Aorta (tissue), 5 donors: ENCODE results near the gene WNT11. TPM values are rescaled to one million over a fixed set of nuclear protein-coding genes. Genes with fewer than 3 reads are reported as not detected.

Experiments
- ATAC-seq: fragments of 200-7000 bp; cut with Tn5 transposase; one replicate; pipeline ENCODE4 v1.9.1; 2022; ENCODE audit warnings: moderate library complexity; ENCODE audit not compliant: low FRiP score
- DNase-seq, 2 donors: peaks; one replicate each; pipeline ENCODE4 v3.0.0-alpha.2; 2020
- H3K27ac ChIP-seq, 2 donors: one replicate each; pipeline ENCODE4 v1.5.1; 2013; ENCODE audit warnings: low read length in 2 of 2, mild to moderate bottlenecking in 2 of 2, moderate library complexity in 2 of 2, control low read depth in 1 of 2, inconsistent platforms in 1 of 2, low read depth in 1 of 2
- H3K27me3 ChIP-seq, 2 donors: one replicate each; pipeline ENCODE4 v1.6.1; 2013; ENCODE audit warnings: control low read depth in 1 of 2, low read length in 1 of 2, mild to moderate bottlenecking in 1 of 2, moderate library complexity in 1 of 2; ENCODE audit not compliant: insufficient read depth in 2 of 2, control insufficient read depth in 1 of 2
- H3K36me3 ChIP-seq, 2 donors: one replicate each; pipeline ENCODE4 v1.6.1; 2013; ENCODE audit warnings: control low read depth in 1 of 2, low read length in 1 of 2, mild to moderate bottlenecking in 1 of 2; ENCODE audit not compliant: insufficient read depth in 2 of 2, control insufficient read depth in 1 of 2
- H3K4me1 ChIP-seq, 2 donors: one replicate each; pipeline ENCODE4 v1.6.1; 2013; ENCODE audit warnings: low read length in 2 of 2, control low read depth in 1 of 2, mild to moderate bottlenecking in 1 of 2, moderate library complexity in 1 of 2; ENCODE audit not compliant: insufficient read depth in 2 of 2, control insufficient read depth in 1 of 2
- H3K4me3 ChIP-seq, 2 donors: one replicate each; pipeline ENCODE4 v1.5.1; 2013; ENCODE audit warnings: low read length in 2 of 2, control low read depth in 1 of 2, mild to moderate bottlenecking in 1 of 2
- H3K9me3 ChIP-seq: one replicate; pipeline ENCODE4 v1.6.1; 2013; ENCODE audit warnings: mild to moderate bottlenecking, low read length; ENCODE audit not compliant: control insufficient read depth
- WGBS, 2 donors: extraction: QIAGEN DNeasy Blood & Tissue Kit; methylation state at CpG; one replicate each; pipeline ENCODE4 v1.1.7; 2013; 5-methylcytosine and 5-hydroxymethylcytosine counted together
- intact Hi-C, 2 donors: fragments of 100-400 bp; cut with DNase I; formaldehyde crosslinking; loops; one replicate each; pipeline versions ENCODE4 v1.14.2 to v1.15.0; 2022
- polyA plus RNA-seq, 2 donors: library from polyadenylated mRNA; stranded (reverse); fragments of 200-250 nt; gene quantifications; one replicate each; pipeline ENCODE4 v1.2.3, GENCODE V29; 2013
- total RNA-seq, 2 donors: library from RNA; stranded (reverse); fragmentation: NEBNext Ultra II Directional; extraction: Animal tissue kit (Norgen Biotek cat#: 25700); gene quantifications; one replicate each; pipeline ENCODE4 v1.2.1, GENCODE V29; 2021
- donor health status: healthy with polysubstance abuse.
- donor health status: Bipolar disorder and iron deficiency.
- donor health status: DM: no; HTN: no; CAD: no.
- donor health status: DM: no; HTN: no; CAD: no.
- donor health status: DM: yes; HTN: yes; CAD: no.

Gene WNT11
- total and polyA plus RNA-seq, 4 donors, result 0.25 to 30.0 (median 4.1) TPM

DNA sequence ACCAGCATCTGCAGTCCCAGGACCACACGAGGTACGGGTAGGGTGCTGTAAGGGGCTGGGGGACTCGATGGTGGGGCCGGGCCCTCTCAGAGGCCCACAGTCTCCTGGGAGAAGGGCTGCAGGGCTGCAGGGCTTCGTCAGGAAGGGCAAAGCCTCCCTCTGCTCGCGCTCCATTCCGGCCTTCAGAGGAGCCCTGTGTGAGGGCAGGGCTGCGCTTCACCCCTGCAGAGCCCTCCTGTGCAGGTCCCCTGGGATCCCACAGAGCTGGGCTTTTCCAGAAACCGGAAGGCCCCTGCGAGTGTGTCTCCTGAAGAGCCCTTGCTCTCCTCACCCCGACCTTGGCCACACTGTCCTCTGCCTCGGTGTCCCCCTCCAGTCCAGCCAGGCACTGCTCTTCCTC, 27.2 kb downstream of the WNT11 start:
- H3K4me1 ChIP-seq, result no peaks in the 10 kb centered on the region
- intact Hi-C loops, result no loop called here
- DNase-seq, result no peak
- WGBS, 2 donors, result 86 to 92% methylated on average over 7 to 13 of the region's 13 CpGs
- H3K36me3 ChIP-seq, result no peaks in the 10 kb centered on the region
- H3K27me3 ChIP-seq, result no peaks in the 10 kb centered on the region
- no peak overlapping the region for H3K27ac ChIP-seq
- no peak for ATAC-seq
- no peak overlapping the region for H3K4me3 ChIP-seq
- no peaks in the 10 kb centered on the region for H3K9me3 ChIP-seq

DNA sequence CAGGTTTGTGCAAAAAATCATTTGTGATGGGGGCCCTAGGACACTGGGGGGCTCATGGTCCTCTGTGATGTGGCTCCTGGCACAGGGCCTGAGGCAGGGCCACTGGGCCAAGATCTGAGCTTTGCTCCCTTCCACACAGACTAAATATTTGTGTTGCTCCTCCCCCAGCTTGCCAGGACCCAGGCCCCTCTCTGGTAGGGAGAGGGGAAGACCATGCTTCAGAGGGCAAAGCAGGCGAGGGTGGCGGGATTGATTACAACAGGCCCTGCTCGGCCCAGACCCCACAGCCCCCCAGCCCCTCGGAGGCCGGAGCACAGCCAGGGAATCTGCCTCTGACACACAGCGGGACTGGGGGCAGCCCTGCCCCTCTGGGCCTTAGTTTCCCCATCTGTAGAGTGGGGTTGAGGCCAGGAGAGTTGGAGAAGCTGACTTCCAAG, 29.0 kb downstream of the WNT11 start:
- WGBS, 2 donors, result 95 to 96% methylated on average over 6 of the region's 6 CpGs
- no peaks in the 10 kb centered on the region for H3K36me3 ChIP-seq
- no peak overlapping the region for H3K27ac ChIP-seq
- no peak for DNase-seq
- no peaks in the 10 kb centered on the region for H3K27me3 ChIP-seq
- no peak overlapping the region for H3K4me3 ChIP-seq
- H3K9me3 ChIP-seq, result no peaks in the 10 kb centered on the region
- no peaks in the 10 kb centered on the region for H3K4me1 ChIP-seq
- ATAC-seq, result no peak
- intact Hi-C loops, result no loop called here

DNA sequence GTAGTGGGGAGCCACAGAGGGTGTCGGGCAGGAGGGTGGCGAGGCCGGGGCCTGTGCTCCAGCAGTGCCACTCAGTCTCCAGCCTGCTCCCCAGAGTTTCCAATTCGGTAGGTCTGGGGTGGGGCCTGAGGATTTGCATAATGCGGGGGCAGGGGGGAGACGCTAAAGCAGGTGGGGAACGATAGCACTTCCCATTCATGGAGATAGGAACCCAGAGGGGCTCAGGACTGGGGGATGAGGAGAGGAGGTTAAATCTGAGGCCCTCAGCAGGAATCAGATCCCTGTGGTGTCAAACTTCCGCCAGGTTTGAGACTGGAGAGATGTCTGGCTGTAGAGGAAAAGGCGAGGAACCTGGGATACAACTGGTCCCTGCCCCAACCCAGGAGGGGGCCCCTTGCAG, 29.8 kb downstream of the WNT11 start:
- ATAC-seq (no peak), DNase-seq (no peak)
- Histone ChIP-seq H3K36me3 (no peaks in the 10 kb centered on the region), H3K27ac (no peak overlapping the region), H3K27me3 (no peaks in the 10 kb centered on the region), H3K4me1 (no peaks in the 10 kb centered on the region), H3K4me3 (no peak overlapping the region), H3K9me3 (no peaks in the 10 kb centered on the region)
- 91 to 96% methylated on average over 9 of the region's 9 CpGs for WGBS, 2 donors
- intact Hi-C loops, result no loop called here

DNA sequence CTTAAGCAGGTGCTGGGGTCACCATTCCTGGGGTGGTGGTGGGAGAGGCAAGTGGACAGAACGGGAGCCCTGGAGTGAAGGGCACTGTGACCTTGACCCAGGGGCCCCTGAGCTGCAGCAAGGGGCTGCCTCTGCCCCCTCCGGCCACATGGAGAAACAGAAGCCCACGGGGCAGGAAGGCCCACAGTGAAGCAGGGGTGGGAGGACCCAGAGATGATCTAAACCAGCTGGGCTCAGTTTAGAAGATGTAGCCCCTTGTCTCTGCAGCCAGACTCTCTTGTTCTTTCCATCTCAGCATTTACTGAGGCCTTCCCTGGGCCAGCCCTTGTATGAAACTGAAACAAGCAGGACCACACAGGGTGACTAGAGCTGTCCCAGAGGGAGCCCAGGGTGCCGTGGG, 30.5 kb downstream of the WNT11 start:
- H3K27ac ChIP-seq, result no peak overlapping the region
- WGBS, 2 donors, result 88 to 91% methylated on average over 4 of the region's 4 CpGs
- no peak for ATAC-seq

DNA sequence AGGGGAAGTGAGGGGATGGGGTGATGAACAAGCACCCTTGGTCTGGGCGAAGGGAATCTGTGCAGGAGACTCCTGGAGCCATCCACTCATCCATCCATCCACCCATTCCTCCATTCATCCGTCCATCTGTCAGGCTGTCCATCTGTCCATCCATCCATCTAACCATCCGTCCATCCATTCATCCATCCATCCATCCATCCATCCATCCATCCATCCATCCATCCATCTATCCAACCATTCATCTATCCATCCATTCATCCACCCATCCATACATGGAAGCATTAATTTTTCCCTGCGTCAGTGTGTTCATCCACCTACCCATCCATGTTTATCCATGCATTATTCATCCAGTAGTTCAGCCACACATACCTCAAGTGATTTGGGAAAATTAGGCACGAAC, 32.0 kb downstream of the WNT11 start:
- Histone ChIP-seq H3K27ac (no peak overlapping the region), H3K4me1 (no peaks in the 10 kb centered on the region), H3K36me3 (no peaks in the 10 kb centered on the region), H3K4me3 (no peak overlapping the region), H3K27me3 (no peaks in the 10 kb centered on the region), H3K9me3 (no peaks in the 10 kb centered on the region)
- ATAC-seq (no peak), DNase-seq (no peak)
- 92 to 97% methylated on average over 5 of the region's 5 CpGs for WGBS, 2 donors
- intact Hi-C loops, result no loop called here

More for the DNA sequence above, 30.5 kb downstream of the WNT11 start:
- Histone ChIP-seq H3K9me3 (no peaks in the 10 kb centered on the region), H3K4me1 (no peaks in the 10 kb centered on the region), H3K4me3 (no peak overlapping the region), H3K27me3 (no peaks in the 10 kb centered on the region), H3K36me3 (no peaks in the 10 kb centered on the region)
- DNase-seq, result no peak
- intact Hi-C loops, result no loop called here

DNA sequence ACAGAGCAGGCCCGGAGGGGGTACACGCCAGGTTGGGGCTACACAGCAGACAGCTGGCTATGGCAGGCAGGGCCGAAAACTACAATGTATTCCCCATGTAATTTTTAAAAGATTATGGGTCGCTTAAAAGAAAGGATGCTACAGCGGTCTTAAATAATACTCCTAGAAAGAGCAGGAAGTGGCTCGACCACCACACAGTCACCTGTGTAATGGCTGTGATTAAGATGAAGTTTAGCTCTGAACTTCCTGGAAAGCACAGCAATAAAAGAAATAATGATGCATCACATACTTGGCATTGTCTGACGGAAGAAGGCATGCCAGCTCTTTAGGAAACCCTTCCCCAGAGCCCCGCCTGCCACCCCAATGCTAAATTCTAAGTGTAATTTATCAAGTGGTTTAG, 32.6 kb downstream of the WNT11 start:
- H3K27ac ChIP-seq, result no peak overlapping the region
- WGBS, 2 donors, result 90 to 92% methylated on average over 8 of the region's 8 CpGs
- no peaks in the 10 kb centered on the region for H3K4me1 ChIP-seq
- H3K27me3 ChIP-seq, result no peaks in the 10 kb centered on the region
- H3K9me3 ChIP-seq, result no peaks in the 10 kb centered on the region
- ATAC-seq (no peak), DNase-seq (no peak)
- H3K4me3 ChIP-seq, result no peak overlapping the region
- intact Hi-C loops, result no loop called here
- H3K36me3 ChIP-seq, result no peaks in the 10 kb centered on the region

DNA sequence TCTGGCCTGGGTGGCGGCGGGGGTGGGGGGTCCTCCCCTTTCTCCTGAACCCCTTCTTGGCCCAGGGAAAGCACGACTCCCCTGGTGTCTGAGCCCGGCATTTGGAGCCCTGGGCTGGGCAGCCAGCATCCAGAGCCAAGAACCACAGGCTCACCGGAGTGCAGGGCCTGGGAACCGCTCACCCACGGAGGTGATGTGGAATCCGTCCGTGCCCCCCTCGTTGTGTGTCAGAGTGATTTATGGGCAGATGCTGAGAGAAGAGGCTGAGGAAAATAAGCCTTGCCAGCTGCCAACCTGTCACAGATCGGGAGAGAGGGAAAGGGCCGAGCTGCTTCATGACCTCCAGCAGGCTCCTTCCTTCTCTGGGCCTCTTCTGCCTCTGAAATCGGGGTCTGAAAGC, 33.7 kb downstream of the WNT11 start:
- ATAC-seq, result no peak
- Histone ChIP-seq H3K9me3 (no peaks in the 10 kb centered on the region), H3K4me3 (no peak overlapping the region), H3K27me3 (no peaks in the 10 kb centered on the region), H3K4me1 (no peaks in the 10 kb centered on the region), H3K36me3 (no peaks in the 10 kb centered on the region), H3K27ac (no peak overlapping the region)
- no peak for DNase-seq
- WGBS, 2 donors, result 47 to 59% methylated on average over 13 of the region's 13 CpGs
- intact Hi-C loops, result no loop called here

DNA sequence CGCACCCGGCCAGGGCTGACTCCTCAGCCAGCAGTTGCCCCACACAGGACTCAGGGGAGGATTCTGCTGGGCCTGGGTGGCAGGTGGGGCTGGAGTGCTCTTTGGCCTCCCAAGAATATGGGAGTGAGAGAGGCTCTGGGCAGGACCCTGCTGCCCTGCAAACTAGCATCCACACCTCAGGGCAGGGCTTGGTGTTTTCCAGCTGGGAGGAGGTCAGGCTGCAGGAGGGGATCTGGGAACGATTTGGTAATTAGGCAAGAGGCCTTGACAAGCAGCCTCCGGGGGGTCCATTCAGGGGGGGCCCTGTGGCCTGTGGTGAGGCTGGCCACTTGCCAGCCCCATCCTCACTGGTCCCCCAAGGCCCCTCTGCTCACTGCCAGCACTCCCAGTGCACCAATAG, 35.8 kb downstream of the WNT11 start:
- WGBS, 2 donors, result 71 to 81% methylated on average over 4 of the region's 4 CpGs
- no peak for ATAC-seq

DNA sequence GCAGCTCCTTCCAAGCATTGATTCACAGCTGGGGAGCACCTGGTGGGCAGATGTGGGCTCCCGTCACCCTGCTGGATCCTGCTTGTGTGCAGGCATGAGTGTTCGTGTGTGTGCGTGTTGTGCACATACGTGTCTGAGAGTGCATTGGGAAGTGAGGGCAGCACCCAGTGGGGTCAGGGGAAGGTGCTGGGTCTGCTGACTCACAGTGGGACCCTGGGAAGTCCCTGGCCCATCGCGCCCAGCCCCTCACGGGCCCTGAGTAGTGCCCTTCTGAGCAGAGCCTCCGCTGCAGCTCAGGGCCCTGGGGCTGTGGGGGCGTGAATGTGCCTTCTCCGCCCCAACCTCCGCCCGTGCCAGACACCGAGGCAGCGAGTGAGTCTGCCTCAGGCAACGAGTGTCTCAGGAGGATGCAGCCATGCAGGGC, 36.8 kb downstream of the WNT11 start:
- Histone ChIP-seq H3K9me3 (no peaks in the 10 kb centered on the region), H3K4me1 (no peaks in the 10 kb centered on the region), H3K36me3 (no peaks in the 10 kb centered on the region), H3K27ac (no peak overlapping the region), H3K4me3 (no peak overlapping the region), H3K27me3 (no peaks in the 10 kb centered on the region)
- WGBS, 2 donors, result 83 to 85% methylated on average over 13 to 15 of the region's 15 CpGs
- DNase-seq (no peak), ATAC-seq (no peak)
- intact Hi-C loops, result no loop called here

More for the DNA sequence above, 35.8 kb downstream of the WNT11 start:
- intact Hi-C loops, result no loop called here
- H3K9me3 ChIP-seq, result no peaks in the 10 kb centered on the region
- H3K4me1 ChIP-seq, result no peaks in the 10 kb centered on the region
- no peak for DNase-seq
- no peak overlapping the region for H3K4me3 ChIP-seq
- no peaks in the 10 kb centered on the region for H3K27me3 ChIP-seq
- H3K27ac ChIP-seq, result no peak overlapping the region
- no peaks in the 10 kb centered on the region for H3K36me3 ChIP-seq
